IgD-negative memory B cell (primary cell): ENCODE measurements around the gene MRPS10. TPM values are rescaled to one million over a fixed set of nuclear protein-coding genes. Genes with fewer than 3 reads are reported as not detected.

Source experiments
- H3K27ac Mint-ChIP-seq, 3 donors: one replicate each; pipeline ENCODE4 v1.8.0; 2020 to 2022; ENCODE audit warnings: mild to moderate bottlenecking in 3 of 3, mixed read lengths in 3 of 3, moderate library complexity in 1 of 3
- H3K27me3 Mint-ChIP-seq: one replicate; pipeline ENCODE4 v1.8.0; 2021; ENCODE audit warnings: mixed read lengths
- H3K36me3 Mint-ChIP-seq: one replicate; pipeline ENCODE4 v1.8.0; 2020; ENCODE audit warnings: mild to moderate bottlenecking, mixed read lengths
- H3K4me1 Mint-ChIP-seq, 3 donors: one replicate each; pipeline ENCODE4 v1.8.0; 2020 to 2022; ENCODE audit warnings: mixed read lengths in 3 of 3, mild to moderate bottlenecking in 1 of 3
- H3K4me3 Mint-ChIP-seq, 4 donors: one replicate each; pipeline ENCODE4 v1.8.0; 2020 to 2022; ENCODE audit warnings: mild to moderate bottlenecking in 4 of 4, mixed read lengths in 4 of 4, moderate library complexity in 3 of 4
- H3K9me3 Mint-ChIP-seq, 3 donors: one replicate each; pipeline ENCODE4 v1.8.0; 2020 to 2021; ENCODE audit warnings: mixed read lengths in 3 of 3, mild to moderate bottlenecking in 1 of 3
- polyA plus RNA-seq: library from polyadenylated mRNA; unstranded; fragments of 300-500 nt; fragmentation: Illumina TruSeq; gene quantifications from one replicate; pipeline ENCODE4 v1.2.3, GENCODE V29; 2021

The MRPS10 gene
- polyA plus RNA-seq, 1 donor from 2014 or later: 44.8 TPM

GRCh38 chr6:42251500-42251899, 33.8 kb upstream of the MRPS10 start:
- no peaks in the 10 kb centered on the region for H3K27me3 Mint-ChIP-seq
- H3K4me1 Mint-ChIP-seq: peaks cover 0 to 2% (median 0%) of the 10 kb centered on the region in 3 donors
- H3K9me3 Mint-ChIP-seq: no peaks in the 10 kb centered on the region
- peaks cover 10% of the 10 kb centered on the region for H3K36me3 Mint-ChIP-seq
- H3K4me3 Mint-ChIP-seq: no peak overlapping the region
- no peak overlapping the region for H3K27ac Mint-ChIP-seq

- no peaks in the 10 kb centered on the region for H3K9me3 Mint-ChIP-seq
These were observed 32.7 kb upstream of the MRPS10 start for GRCh38 chr6:42250274-42250931.

GRCh38 chr6:42249279-42249678, 31.6 kb upstream of the MRPS10 start:
- Mint-ChIP-seq H3K36me3 (peaks cover 11% of the 10 kb centered on the region), H3K27ac (no peak overlapping the region), H3K4me3 (no peak overlapping the region), H3K9me3 (no peaks in the 10 kb centered on the region), H3K27me3 (no peaks in the 10 kb centered on the region), H3K4me1 (peaks cover 0 to 2% (median 0%) of the 10 kb centered on the region in 3 donors)

More at GRCh38 chr6:42250274-42250931, 32.7 kb upstream of the MRPS10 start:
- peak overlapping the region in 1 of 3 donors; percentile 22 for H3K27ac Mint-ChIP-seq
- H3K4me3 Mint-ChIP-seq: no peak overlapping the region
- peaks cover 0 to 2% (median 0%) of the 10 kb centered on the region in 3 donors for H3K4me1 Mint-ChIP-seq
- peaks cover 10% of the 10 kb centered on the region for H3K36me3 Mint-ChIP-seq
- H3K27me3 Mint-ChIP-seq: no peaks in the 10 kb centered on the region

GRCh38 chr6:42243046-42243445, 25.4 kb upstream of the MRPS10 start:
- Mint-ChIP-seq H3K27ac (no peak overlapping the region), H3K4me3 (peak overlapping the region in 1 of 4 donors; percentile 47), H3K27me3 (no peaks in the 10 kb centered on the region), H3K4me1 (peaks cover 0 to 4% (median 3%) of the 10 kb centered on the region in 3 donors), H3K36me3 (peaks cover 6% of the 10 kb centered on the region), H3K9me3 (no peaks in the 10 kb centered on the region)

GRCh38 chr6:42241915-42242314, 24.3 kb upstream of the MRPS10 start:
- Mint-ChIP-seq H3K4me3 (no peak overlapping the region), H3K9me3 (no peaks in the 10 kb centered on the region), H3K27ac (no peak overlapping the region), H3K27me3 (no peaks in the 10 kb centered on the region), H3K36me3 (peaks cover 5% of the 10 kb centered on the region), H3K4me1 (peaks cover 0 to 5% (median 5%) of the 10 kb centered on the region in 3 donors)

- H3K36me3 Mint-ChIP-seq: peaks cover 4% of the 10 kb centered on the region
These were observed 22.2 kb upstream of the MRPS10 start for GRCh38 chr6:42239736-42240375.

GRCh38 chr6:42239333-42239732, 21.7 kb upstream of the MRPS10 start:
- Mint-ChIP-seq H3K36me3 (peaks cover 5% of the 10 kb centered on the region), H3K9me3 (no peaks in the 10 kb centered on the region), H3K27me3 (no peaks in the 10 kb centered on the region), H3K27ac (no peak overlapping the region), H3K4me3 (no peak overlapping the region), H3K4me1 (peaks cover 0 to 11% (median 8%) of the 10 kb centered on the region in 3 donors)

More at GRCh38 chr6:42239736-42240375, 22.2 kb upstream of the MRPS10 start:
- peaks cover 0 to 11% (median 8%) of the 10 kb centered on the region in 3 donors for H3K4me1 Mint-ChIP-seq
- no peak overlapping the region for H3K4me3 Mint-ChIP-seq
- H3K27me3 Mint-ChIP-seq: no peaks in the 10 kb centered on the region
- H3K9me3 Mint-ChIP-seq: no peaks in the 10 kb centered on the region
- H3K27ac Mint-ChIP-seq: no peak overlapping the region

GRCh38 chr6:42237857-42238256, 20.2 kb upstream of the MRPS10 start:
- H3K27ac Mint-ChIP-seq: no peak overlapping the region
- H3K9me3 Mint-ChIP-seq: no peaks in the 10 kb centered on the region
- H3K27me3 Mint-ChIP-seq: no peaks in the 10 kb centered on the region
- H3K4me3 Mint-ChIP-seq: no peak overlapping the region
- H3K4me1 Mint-ChIP-seq: peaks cover 0 to 11% (median 8%) of the 10 kb centered on the region in 3 donors
- peaks cover 4% of the 10 kb centered on the region for H3K36me3 Mint-ChIP-seq

GRCh38 chr6:42236682-42237473, 19.2 kb upstream of the MRPS10 start:
- no peaks in the 10 kb centered on the region for H3K9me3 Mint-ChIP-seq
- H3K27ac Mint-ChIP-seq: no peak overlapping the region
- H3K4me1 Mint-ChIP-seq: peaks cover 0 to 11% (median 8%) of the 10 kb centered on the region in 3 donors
- H3K27me3 Mint-ChIP-seq: no peaks in the 10 kb centered on the region
- peaks cover 4% of the 10 kb centered on the region for H3K36me3 Mint-ChIP-seq
- H3K4me3 Mint-ChIP-seq: peak overlapping the region in 1 of 4 donors; percentile 2

GRCh38 chr6:42236030-42236429, 18.4 kb upstream of the MRPS10 start:
- Mint-ChIP-seq H3K27ac (no peak overlapping the region), H3K27me3 (no peaks in the 10 kb centered on the region), H3K4me1 (peaks cover 0 to 11% (median 8%) of the 10 kb centered on the region in 3 donors)

GRCh38 chr6:42232035-42232434, 14.4 kb upstream of the MRPS10 start:
- no peak overlapping the region for H3K27ac Mint-ChIP-seq

More at GRCh38 chr6:42236030-42236429, 18.4 kb upstream of the MRPS10 start:
- Mint-ChIP-seq H3K9me3 (no peaks in the 10 kb centered on the region), H3K36me3 (peaks cover 4% of the 10 kb centered on the region), H3K4me3 (no peak overlapping the region)

GRCh38 chr6:42230345-42231321, 13.0 kb upstream of the MRPS10 start:
- peaks cover 8% of the 10 kb centered on the region for H3K36me3 Mint-ChIP-seq
- no peaks in the 10 kb centered on the region for H3K27me3 Mint-ChIP-seq
- H3K4me3 Mint-ChIP-seq: peak overlapping the region in 1 of 4 donors; percentile 20
- no peaks in the 10 kb centered on the region for H3K9me3 Mint-ChIP-seq
- no peak overlapping the region for H3K27ac Mint-ChIP-seq
- no peaks in the 10 kb centered on the region for H3K4me1 Mint-ChIP-seq

More at GRCh38 chr6:42232035-42232434, 14.4 kb upstream of the MRPS10 start:
- Mint-ChIP-seq H3K4me3 (no peak overlapping the region), H3K36me3 (peaks cover 6% of the 10 kb centered on the region), H3K27me3 (no peaks in the 10 kb centered on the region), H3K9me3 (no peaks in the 10 kb centered on the region), H3K4me1 (peaks cover 0 to 6% (median 5%) of the 10 kb centered on the region in 3 donors)

GRCh38 chr6:42229506-42230119, 12.0 kb upstream of the MRPS10 start:
- Mint-ChIP-seq H3K4me1 (peaks cover 0 to under 1% (median under 1%) of the 10 kb centered on the region in 3 donors), H3K9me3 (no peaks in the 10 kb centered on the region), H3K4me3 (no peak overlapping the region), H3K27me3 (no peaks in the 10 kb centered on the region), H3K27ac (peak overlapping the region in 1 of 3 donors; percentile 9), H3K36me3 (peaks cover 6% of the 10 kb centered on the region)

- no peaks in the 10 kb centered on the region for H3K9me3 Mint-ChIP-seq
- H3K36me3 Mint-ChIP-seq: peaks cover 5% of the 10 kb centered on the region
- H3K4me1 Mint-ChIP-seq: peaks cover 0 to 6% (median 4%) of the 10 kb centered on the region in 3 donors
- H3K27me3 Mint-ChIP-seq: no peaks in the 10 kb centered on the region
- H3K27ac Mint-ChIP-seq: no peak overlapping the region
- H3K4me3 Mint-ChIP-seq: no peak overlapping the region
These were observed 10.6 kb upstream of the MRPS10 start for GRCh38 chr6:42228305-42228704.
